Liver (tissue), 9 donors: ENCODE measurements around the gene UXS1. TPM values are rescaled to one million over a fixed set of nuclear protein-coding genes. Genes with fewer than 3 reads are reported as not detected.

Source experiments
- DNase-seq: peaks from one replicate; pipeline ENCODE4 v3.0.0-alpha.2; 2017; ENCODE audit warnings: low spot score
- H3K27ac ChIP-seq, 2 donors: one replicate each; pipeline ENCODE4 v1.7.0; 2013; ENCODE audit warnings: inconsistent platforms in 2 of 2, low read length in 2 of 2, control low read depth in 1 of 2, low read depth in 1 of 2, mild to moderate bottlenecking in 1 of 2
- H3K27me3 ChIP-seq, 4 donors: one replicate each; pipeline versions ENCODE4 v1.6.1 to v1.7.0; 2013; ENCODE audit warnings: low read length in 3 of 4, inconsistent platforms in 1 of 4, mild to moderate bottlenecking in 1 of 4, moderate library complexity in 1 of 4; ENCODE audit not compliant: control insufficient read depth in 4 of 4, insufficient read depth in 4 of 4
- H3K36me3 ChIP-seq, 4 donors: one replicate each; pipeline versions ENCODE4 v1.6.1 to v1.7.0; 2013; ENCODE audit warnings: low read length in 3 of 4, mild to moderate bottlenecking in 3 of 4, low read depth in 1 of 4, moderate library complexity in 1 of 4; ENCODE audit not compliant: control insufficient read depth in 4 of 4, insufficient read depth in 3 of 4
- H3K4me1 ChIP-seq, 4 donors: one replicate each; pipeline versions ENCODE4 v1.6.1 to v1.7.0; 2013; ENCODE audit warnings: low read length in 3 of 4, mild to moderate bottlenecking in 3 of 4, moderate library complexity in 1 of 4; ENCODE audit not compliant: control insufficient read depth in 4 of 4, insufficient read depth in 4 of 4
- H3K4me3 ChIP-seq, 3 donors: one replicate each; pipeline versions ENCODE4 v1.6.1 to v1.7.0; 2013; ENCODE audit warnings: low read length in 3 of 3, control low read depth in 1 of 3, low read depth in 1 of 3, mild to moderate bottlenecking in 1 of 3
- H3K9ac ChIP-seq, 2 donors: one replicate each; pipeline ENCODE4 v1.7.0; 2013; ENCODE audit warnings: low read length in 2 of 2, mild to moderate bottlenecking in 2 of 2, moderate library complexity in 2 of 2, control low read depth in 1 of 2, low read depth in 1 of 2
- H3K9me3 ChIP-seq, 4 donors: one replicate each; pipeline versions ENCODE4 v1.6.1 to v1.7.0; 2013; ENCODE audit warnings: low read length in 3 of 4; ENCODE audit not compliant: control insufficient read depth in 4 of 4
- EGR1 ChIP-seq, 2 donors: IDR thresholded peaks; 2 replicates each; pipeline ENCODE4 v1.6.1; 2016 to 2018; ENCODE audit warnings: antibody characterized with exemption in 2 of 2, low read depth in 2 of 2
- FOXA1 ChIP-seq: IDR thresholded peaks from 2 replicates; pipeline ENCODE4 v1.6.1; 2016; ENCODE audit warnings: antibody characterized with exemption
- FOXA2 ChIP-seq: IDR thresholded peaks from 2 replicates; pipeline ENCODE4 v1.6.1; 2016; ENCODE audit warnings: antibody characterized with exemption
- GABPA ChIP-seq, 2 donors: IDR thresholded peaks in 1 of 2; conservative IDR thresholded peaks in 1 of 2; 2 replicates each; pipeline ENCODE4 v1.6.1; 2016; ENCODE audit warnings: antibody characterized with exemption in 2 of 2, mild to moderate bottlenecking in 1 of 2, moderate library complexity in 1 of 2
- HNF4A ChIP-seq, 2 donors: conservative IDR thresholded peaks; 2 replicates each; pipeline ENCODE4 v1.6.1; 2016; ENCODE audit warnings: antibody characterized with exemption in 2 of 2, mild to moderate bottlenecking in 2 of 2
- HNF4G ChIP-seq: IDR thresholded peaks from 2 replicates; pipeline ENCODE4 v1.6.1; 2016; ENCODE audit warnings: antibody characterized with exemption
- JUND ChIP-seq, 2 donors: IDR thresholded peaks; 2 replicates each; pipeline ENCODE4 v1.6.1; 2016; ENCODE audit warnings: antibody characterized with exemption in 2 of 2
- NR2F2 ChIP-seq: IDR thresholded peaks from 2 replicates; pipeline ENCODE4 v1.6.1; 2016; ENCODE audit warnings: antibody characterized with exemption
- RAD21 ChIP-seq, 2 donors: IDR thresholded peaks; 2 replicates each; pipeline ENCODE4 v1.6.1; 2016; ENCODE audit warnings: antibody characterized with exemption in 2 of 2, mild to moderate bottlenecking in 2 of 2
- RXRA ChIP-seq, 2 donors: IDR thresholded peaks; 2 replicates each; pipeline ENCODE4 v1.6.1; 2017 to 2018; ENCODE audit warnings: antibody characterized with exemption in 2 of 2, mild to moderate bottlenecking in 1 of 2
- TAF1 ChIP-seq: conservative IDR thresholded peaks from 2 replicates; pipeline ENCODE4 v1.6.1; 2016; ENCODE audit warnings: antibody characterized with exemption, mild to moderate bottlenecking
- WGBS: extraction: QIAGEN DNeasy Blood & Tissue Kit; methylation state at CpG from one replicate; pipeline ENCODE4 v1.1.7; 2013; 5-methylcytosine and 5-hydroxymethylcytosine counted together
- polyA plus RNA-seq, 2 donors: library from polyadenylated mRNA; stranded (reverse) in 1 of 2; unstranded in 1 of 2; fragments of 200-250 nt in 1 of 2; fragments of >200 nt in 1 of 2; fragmentation: Nextera tagmentation in 1 of 2; extraction: Ambion mirVana in 1 of 2; gene quantifications; one replicate each; pipeline versions ENCODE4 v1.2.1 to v1.2.3, GENCODE V29; 2013 to 2015
- total RNA-seq, 2 donors: library from RNA; depleted of rRNA; stranded (reverse); fragments of >200 nt; gene quantifications; one replicate each; pipeline ENCODE4 v1.2.3, GENCODE V29; 2014
- TF ChIP-seq, protein P1 (sequence below): IDR thresholded peaks from 2 replicates; pipeline ENCODE4 v1.6.1; 2016; ENCODE audit warnings: antibody characterized with exemption
- TF ChIP-seq, protein P2 (sequence below): IDR thresholded peaks from 2 replicates; pipeline ENCODE4 v1.6.1; 2016; ENCODE audit warnings: antibody characterized with exemption
- TF ChIP-seq, protein P3 (sequence below): IDR thresholded peaks from 2 replicates; pipeline ENCODE4 v1.6.1; 2016; ENCODE audit warnings: antibody characterized with exemption
- TF ChIP-seq, protein P4 (sequence below): fragments of 150-350 bp; IDR thresholded peaks from 2 replicates; pipeline ENCODE4 v1.5.1; 2017; ENCODE audit warnings: improper control_type of control experiment, low read depth, low read length; ENCODE audit not compliant: missing input control
- donor health status: healthy.
- donor health status: healthy.
- donor health status: healthy.
- donor health status: healthy.
- donor health status: healthy.

UXS1 gene
- total and polyA plus RNA-seq, 4 donors = 8.8 to 19.9 (median 10.0) TPM

DNA sequence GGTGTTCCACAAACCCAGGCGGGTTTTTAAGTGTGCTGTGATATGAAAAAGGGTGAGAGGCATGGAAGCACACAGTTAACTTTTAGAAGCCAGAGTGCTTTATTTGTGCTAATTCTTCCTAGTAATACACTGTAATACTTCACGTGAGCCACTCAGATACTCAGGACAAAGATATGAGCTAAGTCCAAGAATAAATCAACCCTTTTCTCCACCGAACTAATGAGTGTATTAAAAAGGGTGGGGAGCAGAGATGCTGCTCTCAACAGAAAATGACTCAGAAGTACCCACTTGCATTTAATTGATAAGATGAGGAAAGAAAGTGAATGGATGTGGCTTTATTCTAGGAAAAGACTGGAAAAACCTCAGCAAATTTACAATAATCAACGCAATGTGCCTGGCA lies 79.9 kb downstream of the UXS1 start:
- TF ChIP-seq GABPA (IDR thresholded peaks at IDR 0.05 in 1 of 2, conservative IDR thresholded peaks at IDR 0.05 in 1 of 2) = no peak
- TF ChIP-seq, protein P1, sequence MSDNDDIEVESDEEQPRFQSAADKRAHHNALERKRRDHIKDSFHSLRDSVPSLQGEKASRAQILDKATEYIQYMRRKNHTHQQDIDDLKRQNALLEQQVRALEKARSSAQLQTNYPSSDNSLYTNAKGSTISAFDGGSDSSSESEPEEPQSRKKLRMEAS = no peak
- no peak for TF ChIP-seq FOXA1
- no peak for TF ChIP-seq HNF4A (conservative IDR thresholded peaks at IDR 0.05)
- no peak for TF ChIP-seq RAD21 (IDR thresholded peaks at IDR 0.05)
- no peak for TF ChIP-seq NR2F2
- TF ChIP-seq, protein P2, sequence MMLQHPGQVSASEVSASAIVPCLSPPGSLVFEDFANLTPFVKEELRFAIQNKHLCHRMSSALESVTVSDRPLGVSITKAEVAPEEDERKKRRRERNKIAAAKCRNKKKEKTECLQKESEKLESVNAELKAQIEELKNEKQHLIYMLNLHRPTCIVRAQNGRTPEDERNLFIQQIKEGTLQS = no peak
- TF ChIP-seq FOXA2 = no peak
- no peak for TF ChIP-seq JUND (IDR thresholded peaks at IDR 0.05)
- TF ChIP-seq, protein P3, sequence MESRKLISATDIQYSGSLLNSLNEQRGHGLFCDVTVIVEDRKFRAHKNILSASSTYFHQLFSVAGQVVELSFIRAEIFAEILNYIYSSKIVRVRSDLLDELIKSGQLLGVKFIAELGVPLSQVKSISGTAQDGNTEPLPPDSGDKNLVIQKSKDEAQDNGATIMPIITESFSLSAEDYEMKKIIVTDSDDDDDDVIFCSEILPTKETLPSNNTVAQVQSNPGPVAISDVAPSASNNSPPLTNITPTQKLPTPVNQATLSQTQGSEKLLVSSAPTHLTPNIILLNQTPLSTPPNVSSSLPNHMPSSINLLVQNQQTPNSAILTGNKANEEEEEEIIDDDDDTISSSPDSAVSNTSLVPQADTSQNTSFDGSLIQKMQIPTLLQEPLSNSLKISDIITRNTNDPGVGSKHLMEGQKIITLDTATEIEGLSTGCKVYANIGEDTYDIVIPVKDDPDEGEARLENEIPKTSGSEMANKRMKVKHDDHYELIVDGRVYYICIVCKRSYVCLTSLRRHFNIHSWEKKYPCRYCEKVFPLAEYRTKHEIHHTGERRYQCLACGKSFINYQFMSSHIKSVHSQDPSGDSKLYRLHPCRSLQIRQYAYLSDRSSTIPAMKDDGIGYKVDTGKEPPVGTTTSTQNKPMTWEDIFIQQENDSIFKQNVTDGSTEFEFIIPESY = no peak
- TF ChIP-seq RXRA (IDR thresholded peaks at IDR 0.05) = no peak
- TF ChIP-seq EGR1 (IDR thresholded peaks at IDR 0.05; ENCODE audit: low read depth in 2 of 2) = no peak
- no peak for TF ChIP-seq HNF4G
- no peak for TF ChIP-seq TAF1
- no peaks in the 10 kb centered on the region for H3K4me1 ChIP-seq
- no peak overlapping the region for H3K9ac ChIP-seq
- 97% methylated on average over 4 of the region's 4 CpGs for WGBS
- H3K4me3 ChIP-seq = no peak overlapping the region
- no peak for DNase-seq
- peaks cover 0 to 6% (median under 1%) of the 10 kb centered on the region in 4 donors for H3K36me3 ChIP-seq
- H3K9me3 ChIP-seq = no peaks in the 10 kb centered on the region
- H3K27ac ChIP-seq = no peak overlapping the region
- no peaks in the 10 kb centered on the region for H3K27me3 ChIP-seq

DNA sequence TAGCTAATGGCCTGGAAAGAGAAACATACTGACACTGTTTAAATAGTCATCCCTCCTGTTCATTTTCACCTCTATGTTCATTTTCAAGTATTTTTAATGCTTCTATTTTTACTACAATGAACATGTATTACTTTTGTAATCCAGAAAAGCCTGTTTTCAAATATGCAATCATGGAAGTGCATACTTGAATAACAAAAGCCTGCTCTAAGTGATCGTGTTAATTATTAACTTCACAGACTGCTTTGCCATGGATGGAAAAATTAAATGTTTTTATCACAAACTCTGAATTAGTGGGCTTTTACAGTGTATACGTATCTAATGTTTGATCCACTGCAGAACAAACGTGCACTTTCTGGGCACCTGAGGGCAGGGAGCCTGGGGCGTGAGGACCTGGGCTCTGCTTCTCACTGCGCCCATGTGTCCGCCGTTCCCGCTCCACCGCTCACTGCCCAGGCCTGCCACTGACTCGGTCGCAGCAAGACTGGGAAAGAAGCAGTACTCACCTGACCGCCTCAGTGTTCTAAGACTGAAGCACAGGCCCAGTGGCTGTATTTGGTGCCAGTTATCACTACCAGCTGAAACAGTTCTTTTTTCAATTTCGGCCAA lies 80.6 kb downstream of the UXS1 start:
- Histone ChIP-seq H3K36me3 (peaks cover 0 to 6% (median under 1%) of the 10 kb centered on the region in 4 donors), H3K4me1 (no peaks in the 10 kb centered on the region), H3K27me3 (no peaks in the 10 kb centered on the region), H3K9me3 (no peaks in the 10 kb centered on the region), H3K9ac (no peak overlapping the region), H3K27ac (no peak overlapping the region), H3K4me3 (no peak overlapping the region)
- 95% methylated on average over 13 of the region's 13 CpGs for WGBS
- TF ChIP-seq FOXA2 = no peak
- no peak for TF ChIP-seq EGR1 (IDR thresholded peaks at IDR 0.05; ENCODE audit: low read depth in 2 of 2)
- TF ChIP-seq JUND (IDR thresholded peaks at IDR 0.05) = no peak
- TF ChIP-seq, protein P4, sequence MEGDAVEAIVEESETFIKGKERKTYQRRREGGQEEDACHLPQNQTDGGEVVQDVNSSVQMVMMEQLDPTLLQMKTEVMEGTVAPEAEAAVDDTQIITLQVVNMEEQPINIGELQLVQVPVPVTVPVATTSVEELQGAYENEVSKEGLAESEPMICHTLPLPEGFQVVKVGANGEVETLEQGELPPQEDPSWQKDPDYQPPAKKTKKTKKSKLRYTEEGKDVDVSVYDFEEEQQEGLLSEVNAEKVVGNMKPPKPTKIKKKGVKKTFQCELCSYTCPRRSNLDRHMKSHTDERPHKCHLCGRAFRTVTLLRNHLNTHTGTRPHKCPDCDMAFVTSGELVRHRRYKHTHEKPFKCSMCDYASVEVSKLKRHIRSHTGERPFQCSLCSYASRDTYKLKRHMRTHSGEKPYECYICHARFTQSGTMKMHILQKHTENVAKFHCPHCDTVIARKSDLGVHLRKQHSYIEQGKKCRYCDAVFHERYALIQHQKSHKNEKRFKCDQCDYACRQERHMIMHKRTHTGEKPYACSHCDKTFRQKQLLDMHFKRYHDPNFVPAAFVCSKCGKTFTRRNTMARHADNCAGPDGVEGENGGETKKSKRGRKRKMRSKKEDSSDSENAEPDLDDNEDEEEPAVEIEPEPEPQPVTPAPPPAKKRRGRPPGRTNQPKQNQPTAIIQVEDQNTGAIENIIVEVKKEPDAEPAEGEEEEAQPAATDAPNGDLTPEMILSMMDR = no peak
- no peak for DNase-seq
